HG03342 (cell line): Measurements from ENCODE around the gene ZFHX3.
A peak's percentile ranks its signal among the peaks of the same experiment; 100 is the strongest.

Experiments
- ATAC-seq: cut with Tn5 transposase; IDR thresholded peaks from one replicate; pipeline ENCODE4 v1.9.1; 2021; ENCODE audit warnings: mild to moderate bottlenecking, moderate library complexity; ENCODE audit not compliant: unreplicated experiment

ZFHX3 gene

DNA sequence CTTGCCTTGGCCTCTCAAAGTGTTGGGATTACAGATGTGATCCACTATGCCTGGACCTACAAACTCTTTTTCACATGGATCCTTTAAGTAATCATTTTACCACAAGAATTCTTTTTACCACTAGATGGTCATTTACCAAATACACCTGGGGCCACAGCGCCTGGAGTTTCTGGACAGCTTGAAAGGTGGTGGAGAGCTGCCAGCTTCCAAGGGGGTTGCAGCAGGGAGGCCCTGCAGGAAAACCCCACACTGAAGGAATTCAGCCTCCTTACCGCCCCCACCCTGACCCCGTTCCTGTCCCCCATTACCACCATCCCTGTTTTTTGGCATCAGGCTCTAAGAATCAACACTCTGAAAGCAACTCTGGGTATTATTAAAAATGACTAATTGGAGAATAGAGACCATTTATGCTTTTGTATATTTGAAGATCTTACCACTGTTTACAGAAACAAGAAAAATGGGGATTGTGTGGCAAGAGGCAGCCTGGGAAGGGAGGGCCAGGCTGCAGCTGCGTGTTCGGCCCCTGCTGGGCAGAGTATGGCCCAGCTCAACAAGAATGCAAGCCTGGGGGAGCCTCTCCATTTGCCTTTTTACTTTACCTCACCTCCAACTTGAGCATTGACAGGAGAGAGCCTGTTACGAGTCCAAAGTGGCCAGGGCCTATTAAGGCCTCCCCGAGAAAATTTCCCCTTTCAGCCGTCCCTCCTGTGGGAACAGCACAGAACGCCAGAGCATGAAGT, 209.9 kb downstream of the ZFHX3 start:
- ATAC-seq = no peak

GRCh38 chr16:72836985-72837384, 210.9 kb downstream of the ZFHX3 start:
- no peak for ATAC-seq

- no peak for ATAC-seq
These were observed 211.7 kb downstream of the ZFHX3 start for GRCh38 chr16:72836181-72836580.

- no peak for ATAC-seq
These were observed 212.8 kb downstream of the ZFHX3 start for GRCh38 chr16:72835086-72835485.

DNA sequence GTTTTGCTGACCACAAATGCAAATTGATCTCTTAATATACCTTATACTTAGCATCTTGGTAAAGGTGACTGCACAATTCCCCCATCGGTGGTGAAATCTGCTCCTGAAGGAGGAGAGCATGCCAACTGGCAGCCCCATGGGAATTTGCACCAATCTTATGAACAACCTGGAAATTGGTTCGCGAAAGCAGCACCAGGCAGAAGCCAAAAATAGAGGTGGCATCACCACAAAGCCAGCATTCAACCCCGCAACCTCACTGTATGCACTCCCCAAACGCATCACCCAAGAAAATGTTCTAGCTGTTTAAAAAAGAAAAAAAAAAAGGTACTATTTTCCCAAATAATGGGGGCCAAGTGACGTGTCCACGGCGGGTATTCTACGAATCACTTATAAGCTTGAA, 213.4 kb downstream of the ZFHX3 start:
- ATAC-seq = no peak

DNA sequence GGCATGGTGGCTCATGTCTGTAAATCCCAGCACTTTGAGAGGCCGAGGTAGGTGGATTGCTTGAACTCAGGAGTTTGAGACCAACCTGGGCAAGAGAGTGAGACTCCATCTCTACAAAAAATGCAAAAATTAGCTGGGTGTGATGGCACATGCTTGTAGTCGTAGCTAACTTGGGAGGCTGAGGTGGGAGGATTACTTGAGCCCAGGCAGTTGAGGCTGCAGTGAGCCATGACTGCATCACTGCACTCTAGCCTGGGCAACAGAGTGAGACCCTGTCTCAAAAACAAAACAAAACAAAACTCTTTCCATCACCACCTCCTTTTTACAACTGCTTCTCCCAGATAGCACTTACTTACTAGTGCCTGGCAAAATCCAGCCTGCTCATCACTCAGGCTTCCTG, 214.0 kb downstream of the ZFHX3 start:
- ATAC-seq = no peak

DNA sequence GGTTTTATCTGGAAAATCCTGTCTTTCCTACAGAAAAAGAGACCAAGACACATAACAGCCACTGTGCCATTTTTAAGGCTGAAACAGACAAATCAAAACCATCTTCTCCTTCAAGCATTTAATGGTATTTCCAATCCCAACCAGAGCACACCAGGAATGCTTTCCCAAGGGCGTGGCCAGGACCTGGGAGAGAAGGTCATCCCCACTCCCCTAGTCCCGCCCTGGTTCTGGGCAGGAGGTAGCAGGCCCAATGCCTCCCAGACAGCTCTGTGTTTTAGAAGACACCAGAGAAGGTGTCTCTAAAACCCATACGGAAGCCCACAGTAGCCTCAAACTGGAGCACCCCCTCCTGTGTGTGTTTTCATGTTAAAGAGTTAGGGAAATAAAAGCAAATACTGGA, 214.4 kb downstream of the ZFHX3 start:
- ATAC-seq = no peak

GRCh38 chr16:72832621-72833248, 215.2 kb downstream of the ZFHX3 start:
- ATAC-seq = peak; percentile 77

- no peak for ATAC-seq
These were observed 217.8 kb downstream of the ZFHX3 start for GRCh38 chr16:72829846-72830775.

DNA sequence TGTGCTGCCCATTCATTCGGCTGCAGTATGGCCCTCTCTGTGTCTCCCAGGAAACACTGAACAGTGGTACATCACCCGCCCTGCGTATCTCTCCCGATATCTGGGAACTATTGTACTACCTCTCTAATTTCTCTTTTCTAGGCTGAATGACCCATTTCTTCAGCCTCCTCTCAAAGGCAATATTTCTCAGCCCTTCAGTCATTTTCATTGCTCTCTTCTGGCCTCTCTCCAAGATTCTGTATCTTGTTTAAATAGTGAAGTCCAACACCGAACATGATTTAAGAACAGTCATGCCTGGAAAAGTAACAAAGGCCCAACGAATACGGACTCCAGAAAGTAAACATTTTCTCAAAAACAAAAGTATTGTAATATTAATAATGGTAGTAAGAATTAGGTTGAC, 220.1 kb downstream of the ZFHX3 start:
- ATAC-seq = no peak

- ATAC-seq = no peak
These were observed 221.9 kb downstream of the ZFHX3 start for GRCh38 chr16:72825912-72826621.

DNA sequence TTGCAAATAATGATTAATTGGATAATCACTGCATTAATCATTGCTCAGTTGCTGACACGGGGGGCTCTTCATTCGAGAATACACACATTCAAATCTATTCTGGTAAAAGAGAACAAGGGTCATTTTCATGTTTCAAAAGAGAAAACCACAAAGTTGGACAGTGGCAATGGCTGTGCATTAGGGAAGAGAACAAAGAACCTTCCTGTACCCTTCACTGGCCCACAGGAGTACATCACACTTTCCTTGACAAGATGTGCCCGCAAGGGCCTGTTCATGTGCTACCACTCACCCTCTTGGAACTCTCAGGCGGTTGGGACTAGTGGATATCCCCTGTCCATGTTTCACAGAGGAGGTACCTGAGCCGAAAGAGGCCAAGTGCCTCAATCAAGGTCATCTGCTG, 223.2 kb downstream of the ZFHX3 start:
- ATAC-seq = no peak

- ATAC-seq = no peak
These were observed 223.9 kb downstream of the ZFHX3 start for GRCh38 chr16:72824027-72824426.

DNA sequence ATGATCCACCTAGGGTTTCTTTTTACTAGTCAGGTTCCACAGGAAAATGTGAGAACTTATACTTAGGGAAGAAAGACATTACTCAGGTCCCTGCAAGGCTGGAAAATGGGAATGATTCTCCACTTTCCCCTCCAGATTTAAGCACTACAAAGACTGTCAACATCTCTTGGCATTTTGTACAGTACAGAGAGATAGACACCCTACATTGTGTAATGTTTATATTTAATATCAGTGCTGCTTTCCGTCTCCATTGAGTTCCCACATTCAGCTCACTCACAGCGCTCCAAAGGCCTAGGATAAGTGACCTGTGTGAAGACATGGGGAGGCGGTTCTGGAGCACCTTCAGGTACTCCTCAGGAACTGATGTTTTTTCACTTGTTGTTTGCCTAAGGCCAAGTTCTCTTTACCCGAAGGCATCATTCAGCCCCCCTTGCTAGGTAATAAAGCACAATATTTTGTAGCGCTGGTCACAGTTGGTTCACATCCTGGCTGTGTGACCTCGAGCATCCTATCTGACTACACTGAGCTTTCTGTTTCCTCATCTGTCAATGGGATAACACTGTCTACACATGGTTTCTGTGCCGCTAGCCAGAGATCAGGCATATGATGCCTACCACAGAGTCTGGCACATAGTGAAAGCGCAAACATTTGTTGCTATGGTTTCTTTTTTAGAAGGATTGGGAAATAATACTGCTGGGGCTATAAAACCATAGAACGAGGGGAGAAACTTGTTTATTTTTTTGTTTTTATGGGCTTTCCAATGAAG, 226.6 kb downstream of the ZFHX3 start:
- ATAC-seq = no peak

DNA sequence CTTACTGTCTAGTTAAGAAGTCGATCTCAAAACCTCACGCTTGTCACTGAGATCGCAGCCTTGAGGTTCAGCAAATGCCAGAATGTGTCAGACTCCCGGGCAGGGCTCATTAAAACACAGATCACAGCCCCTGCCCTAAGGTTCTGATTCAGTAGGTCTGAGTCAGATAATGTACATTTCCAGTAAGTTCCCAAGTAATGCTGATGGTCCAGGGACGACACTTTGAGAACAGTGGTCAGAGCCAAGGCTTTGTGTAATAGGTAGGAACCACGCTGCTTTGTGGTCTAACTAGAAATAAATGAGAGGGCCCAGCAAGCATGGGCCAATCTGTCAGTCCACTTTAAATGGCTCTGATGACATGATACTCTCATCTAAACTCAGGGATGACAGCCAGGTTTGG, 228.6 kb downstream of the ZFHX3 start:
- ATAC-seq = no peak

GRCh38 chr16:72818236-72818845, 229.6 kb downstream of the ZFHX3 start:
- no peak for ATAC-seq

GRCh38 chr16:72815348-72816318, 232.3 kb downstream of the ZFHX3 start:
- no peak for ATAC-seq

- no peak for ATAC-seq
These were observed 233.7 kb downstream of the ZFHX3 start for GRCh38 chr16:72814226-72814625.

GRCh38 chr16:72812672-72813071, 235.3 kb downstream of the ZFHX3 start:
- no peak for ATAC-seq
